Measurements from ENCODE around the gene SPON2. TPM values are rescaled to one million over a fixed set of nuclear protein-coding genes. Genes with fewer than 3 reads are reported as not detected.
A peak's percentile ranks its signal among the peaks of the same experiment; 100 is the strongest.

The SPON2 gene
- total RNA-seq, 1 experiment from 2014 or later, result 8.9 TPM

GRCh38 chr4:1207157-1207470 is 34.7 kb upstream of the SPON2 start:
- Histone ChIP-seq H3K9ac (ENCODE audit: low read length) (no peak overlapping the region), H3K4me2 (ENCODE audit: low read depth, low read length, poor library complexity, severe bottlenecking) (no peak overlapping the region), H3K79me2 (ENCODE audit: low read length) (no peaks in the 10 kb centered on the region), H4K20me1 (ENCODE audit: insufficient read depth, low read depth, low read length) (peaks cover 16% of the 10 kb centered on the region; the same call in 1 of the 2 replicates), H2AFZ (ENCODE audit: low read length) (no peak overlapping the region), H3K9me2 (replicated peaks; ENCODE audit: insufficient read depth, low read length) (no peaks in the 10 kb centered on the region), H3K27ac (ENCODE audit: low read length) (no peak overlapping the region), H3K9me3 (ENCODE audit: low read length) (no peaks in the 10 kb centered on the region), H3K36me3 (ENCODE audit: insufficient read depth, low read length) (peaks cover 11% of the 10 kb centered on the region; the same call in 1 of the 2 replicates), H3K4me3 (ENCODE audit: low read length) (no peak overlapping the region), H3K27me3 (ENCODE audit: low read length) (no peaks in the 10 kb centered on the region), H3K4me1 (ENCODE audit: low read length) (peaks cover 25% of the 10 kb centered on the region)
- DNase-seq, result no peak

- peaks cover 14% of the 10 kb centered on the region; the same call in 1 of the 2 replicates for H4K20me1 ChIP-seq (ENCODE audit: insufficient read depth, low read depth, low read length)
- peaks cover 31% of the 10 kb centered on the region for H3K4me1 ChIP-seq (ENCODE audit: low read length)
- H3K9me2 ChIP-seq (replicated peaks; ENCODE audit: insufficient read depth, low read length), result no peaks in the 10 kb centered on the region
- H3K9me3 ChIP-seq (ENCODE audit: low read length), result no peaks in the 10 kb centered on the region
- no peak overlapping the region for H3K9ac ChIP-seq (ENCODE audit: low read length)
- no peaks in the 10 kb centered on the region for H3K27me3 ChIP-seq (ENCODE audit: low read length)
- H3K27ac ChIP-seq (ENCODE audit: low read length), result no peak overlapping the region
- no peaks in the 10 kb centered on the region for H3K79me2 ChIP-seq (ENCODE audit: low read length)
- peaks cover 11% of the 10 kb centered on the region; the same call in 1 of the 2 replicates for H3K36me3 ChIP-seq (ENCODE audit: insufficient read depth, low read length)
- no peak overlapping the region for H3K4me2 ChIP-seq (ENCODE audit: low read depth, low read length, poor library complexity, severe bottlenecking)
- DNase-seq, result no peak
- H3K4me3 ChIP-seq (ENCODE audit: low read length), result no peak overlapping the region
- H2AFZ ChIP-seq (ENCODE audit: low read length), result no peak overlapping the region
Measured at GRCh38 chr4:1206299-1207156, 34.1 kb upstream of the SPON2 start.

- Histone ChIP-seq H3K9me2 (replicated peaks; ENCODE audit: insufficient read depth, low read length) (no peaks in the 10 kb centered on the region), H3K4me1 (ENCODE audit: low read length) (peaks cover 39% of the 10 kb centered on the region), H2AFZ (ENCODE audit: low read length) (no peak overlapping the region), H3K4me2 (ENCODE audit: low read depth, low read length, poor library complexity, severe bottlenecking) (no peak overlapping the region), H3K9me3 (ENCODE audit: low read length) (no peaks in the 10 kb centered on the region), H3K27me3 (ENCODE audit: low read length) (no peaks in the 10 kb centered on the region), H3K27ac (ENCODE audit: low read length) (no peak overlapping the region), H3K9ac (ENCODE audit: low read length) (no peak overlapping the region), H3K36me3 (ENCODE audit: insufficient read depth, low read length) (peaks cover 11% of the 10 kb centered on the region; the same call in 1 of the 2 replicates), H3K79me2 (ENCODE audit: low read length) (no peaks in the 10 kb centered on the region), H3K4me3 (ENCODE audit: low read length) (no peak overlapping the region), H4K20me1 (ENCODE audit: insufficient read depth, low read depth, low read length) (peaks cover 14% of the 10 kb centered on the region; the same call in 1 of the 2 replicates)
- no peak for DNase-seq
Measured at GRCh38 chr4:1205586-1206298, 33.4 kb upstream of the SPON2 start.

GRCh38 chr4:1204828-1205585 is 32.6 kb upstream of the SPON2 start:
- Histone ChIP-seq H3K27me3 (ENCODE audit: low read length) (no peaks in the 10 kb centered on the region), H3K36me3 (ENCODE audit: insufficient read depth, low read length) (peaks cover 11% of the 10 kb centered on the region; the same call in 1 of the 2 replicates), H3K9me3 (ENCODE audit: low read length) (no peaks in the 10 kb centered on the region), H3K4me3 (ENCODE audit: low read length) (no peak overlapping the region), H3K4me2 (ENCODE audit: low read depth, low read length, poor library complexity, severe bottlenecking) (no peak overlapping the region), H3K4me1 (ENCODE audit: low read length) (peaks cover 42% of the 10 kb centered on the region), H2AFZ (ENCODE audit: low read length) (no peak overlapping the region), H3K9ac (ENCODE audit: low read length) (no peak overlapping the region), H3K27ac (ENCODE audit: low read length) (no peak overlapping the region), H3K79me2 (ENCODE audit: low read length) (no peaks in the 10 kb centered on the region), H4K20me1 (ENCODE audit: insufficient read depth, low read depth, low read length) (peaks cover 14% of the 10 kb centered on the region; the same call in 1 of the 2 replicates), H3K9me2 (replicated peaks; ENCODE audit: insufficient read depth, low read length) (no peaks in the 10 kb centered on the region)
- DNase-seq, result no peak

GRCh38 chr4:1204286-1204827 is 32.0 kb upstream of the SPON2 start:
- no peaks in the 10 kb centered on the region for H3K9me3 ChIP-seq (ENCODE audit: low read length)
- no peak for DNase-seq
- H3K4me3 ChIP-seq (ENCODE audit: low read length), result no peak overlapping the region
- H3K4me2 ChIP-seq (ENCODE audit: low read depth, low read length, poor library complexity, severe bottlenecking), result no peak overlapping the region
- no peak overlapping the region for H3K9ac ChIP-seq (ENCODE audit: low read length)
- no peaks in the 10 kb centered on the region for H3K27me3 ChIP-seq (ENCODE audit: low read length)
- peaks cover 11% of the 10 kb centered on the region; the same call in 1 of the 2 replicates for H4K20me1 ChIP-seq (ENCODE audit: insufficient read depth, low read depth, low read length)
- no peak overlapping the region for H2AFZ ChIP-seq (ENCODE audit: low read length)
- H3K36me3 ChIP-seq (ENCODE audit: insufficient read depth, low read length), result peaks cover 11% of the 10 kb centered on the region; the same call in 1 of the 2 replicates
- H3K9me2 ChIP-seq (replicated peaks; ENCODE audit: insufficient read depth, low read length), result no peaks in the 10 kb centered on the region
- H3K79me2 ChIP-seq (ENCODE audit: low read length), result no peaks in the 10 kb centered on the region
- peaks cover 42% of the 10 kb centered on the region for H3K4me1 ChIP-seq (ENCODE audit: low read length)
- H3K27ac ChIP-seq (ENCODE audit: low read length), result no peak overlapping the region

- no peak overlapping the region for H2AFZ ChIP-seq (ENCODE audit: low read length)
- no peaks in the 10 kb centered on the region for H3K9me3 ChIP-seq (ENCODE audit: low read length)
- no peak overlapping the region for H3K27ac ChIP-seq (ENCODE audit: low read length)
- no peak overlapping the region for H3K4me2 ChIP-seq (ENCODE audit: low read depth, low read length, poor library complexity, severe bottlenecking)
- peaks cover 11% of the 10 kb centered on the region; the same call in 1 of the 2 replicates for H3K36me3 ChIP-seq (ENCODE audit: insufficient read depth, low read length)
- peaks cover 42% of the 10 kb centered on the region for H3K4me1 ChIP-seq (ENCODE audit: low read length)
- H4K20me1 ChIP-seq (ENCODE audit: insufficient read depth, low read depth, low read length), result peaks cover 10% of the 10 kb centered on the region; the same call in 1 of the 2 replicates
- DNase-seq, result no peak
- H3K9ac ChIP-seq (ENCODE audit: low read length), result no peak overlapping the region
- H3K27me3 ChIP-seq (ENCODE audit: low read length), result no peaks in the 10 kb centered on the region
- no peaks in the 10 kb centered on the region for H3K79me2 ChIP-seq (ENCODE audit: low read length)
- H3K9me2 ChIP-seq (replicated peaks; ENCODE audit: insufficient read depth, low read length), result no peaks in the 10 kb centered on the region
- no peak overlapping the region for H3K4me3 ChIP-seq (ENCODE audit: low read length)
Measured at GRCh38 chr4:1203026-1203616, 30.7 kb upstream of the SPON2 start.

- Histone ChIP-seq H3K27me3 (ENCODE audit: low read length) (no peaks in the 10 kb centered on the region), H3K4me1 (ENCODE audit: low read length) (peaks cover 42% of the 10 kb centered on the region), H3K27ac (ENCODE audit: low read length) (peak overlapping the region; percentile 79; the same call in 1 of the 2 replicates), H3K4me2 (ENCODE audit: low read depth, low read length, poor library complexity, severe bottlenecking) (no peak overlapping the region), H3K79me2 (ENCODE audit: low read length) (no peaks in the 10 kb centered on the region), H3K36me3 (ENCODE audit: insufficient read depth, low read length) (peaks cover 11% of the 10 kb centered on the region; the same call in 1 of the 2 replicates), H2AFZ (ENCODE audit: low read length) (no peak overlapping the region), H4K20me1 (ENCODE audit: insufficient read depth, low read depth, low read length) (peaks cover 10% of the 10 kb centered on the region; the same call in 1 of the 2 replicates), H3K9me3 (ENCODE audit: low read length) (no peaks in the 10 kb centered on the region), H3K9ac (ENCODE audit: low read length) (no peak overlapping the region), H3K4me3 (ENCODE audit: low read length) (no peak overlapping the region), H3K9me2 (replicated peaks; ENCODE audit: insufficient read depth, low read length) (no peaks in the 10 kb centered on the region)
- DNase-seq, result no peak
Measured at GRCh38 chr4:1202526-1203011, 30.2 kb upstream of the SPON2 start.

Data from Karpas-422 (cell line).